Retinal pigment epithelial cell (primary cell): ENCODE results near the gene PSKH1.
A peak's percentile ranks its signal among the peaks of the same experiment; 100 is the strongest.
"Not testable (repeated sequence)": the region's sequence is repeated elsewhere in the genome, so short reads cannot be mapped to it uniquely, and the experiment has no call there.

Experiments used
- DNase-seq: peaks from one replicate; pipeline ENCODE4 v3.0.0-alpha.2; 2010; ENCODE audit warnings: low read depth
- H3K4me3 ChIP-seq: 2 replicates; pipeline ENCODE4 v1.5.1; 2011; ENCODE audit warnings: mild to moderate bottlenecking, low read length, control low read depth, moderate library complexity
- TF ChIP-seq, protein P1 (sequence below): conservative IDR thresholded peaks from 2 replicates; pipeline ENCODE4 v1.5.1; 2011; ENCODE audit warnings: low read depth, low read length, control low read depth, inconsistent platforms

PSKH1 gene

DNA sequence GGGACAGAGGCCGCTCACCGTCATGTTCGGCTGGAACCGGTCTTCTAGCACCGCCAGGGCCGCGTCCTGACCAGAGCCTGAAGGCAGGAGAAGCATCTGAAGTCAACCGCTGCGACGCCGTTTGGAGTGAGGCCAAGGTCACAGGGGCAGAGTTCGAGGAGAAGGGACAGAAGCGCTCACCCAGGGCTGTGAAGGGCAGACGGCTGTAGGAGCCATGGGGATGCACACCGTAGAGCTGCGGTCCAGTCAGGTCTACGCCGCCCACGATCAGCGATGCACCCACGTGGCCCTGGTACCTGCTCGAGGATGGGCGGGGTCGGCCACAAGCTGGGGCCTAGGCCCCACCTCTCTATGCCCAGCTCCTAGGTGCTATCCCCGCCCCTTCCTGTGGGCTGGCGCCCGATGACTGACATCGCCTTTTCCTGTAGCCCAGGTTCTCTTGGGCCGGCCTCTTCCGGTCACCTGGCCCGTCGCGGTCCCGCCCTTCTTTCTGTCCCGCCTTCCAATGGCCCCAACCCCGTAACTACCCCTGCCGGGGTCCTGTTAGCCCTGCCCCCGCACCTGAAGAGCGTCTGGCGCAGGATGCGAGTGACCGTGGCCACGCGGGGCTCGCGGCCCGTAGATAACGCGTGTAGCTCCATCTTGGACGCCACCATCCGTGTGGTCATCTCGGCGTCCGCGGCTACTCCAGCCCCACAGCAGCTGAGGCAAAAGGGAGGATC is 42.5 kb downstream of the PSKH1 start:
- DNase-seq = peak; percentile 89
- TF ChIP-seq, protein P1, sequence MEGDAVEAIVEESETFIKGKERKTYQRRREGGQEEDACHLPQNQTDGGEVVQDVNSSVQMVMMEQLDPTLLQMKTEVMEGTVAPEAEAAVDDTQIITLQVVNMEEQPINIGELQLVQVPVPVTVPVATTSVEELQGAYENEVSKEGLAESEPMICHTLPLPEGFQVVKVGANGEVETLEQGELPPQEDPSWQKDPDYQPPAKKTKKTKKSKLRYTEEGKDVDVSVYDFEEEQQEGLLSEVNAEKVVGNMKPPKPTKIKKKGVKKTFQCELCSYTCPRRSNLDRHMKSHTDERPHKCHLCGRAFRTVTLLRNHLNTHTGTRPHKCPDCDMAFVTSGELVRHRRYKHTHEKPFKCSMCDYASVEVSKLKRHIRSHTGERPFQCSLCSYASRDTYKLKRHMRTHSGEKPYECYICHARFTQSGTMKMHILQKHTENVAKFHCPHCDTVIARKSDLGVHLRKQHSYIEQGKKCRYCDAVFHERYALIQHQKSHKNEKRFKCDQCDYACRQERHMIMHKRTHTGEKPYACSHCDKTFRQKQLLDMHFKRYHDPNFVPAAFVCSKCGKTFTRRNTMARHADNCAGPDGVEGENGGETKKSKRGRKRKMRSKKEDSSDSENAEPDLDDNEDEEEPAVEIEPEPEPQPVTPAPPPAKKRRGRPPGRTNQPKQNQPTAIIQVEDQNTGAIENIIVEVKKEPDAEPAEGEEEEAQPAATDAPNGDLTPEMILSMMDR = no peak

DNA sequence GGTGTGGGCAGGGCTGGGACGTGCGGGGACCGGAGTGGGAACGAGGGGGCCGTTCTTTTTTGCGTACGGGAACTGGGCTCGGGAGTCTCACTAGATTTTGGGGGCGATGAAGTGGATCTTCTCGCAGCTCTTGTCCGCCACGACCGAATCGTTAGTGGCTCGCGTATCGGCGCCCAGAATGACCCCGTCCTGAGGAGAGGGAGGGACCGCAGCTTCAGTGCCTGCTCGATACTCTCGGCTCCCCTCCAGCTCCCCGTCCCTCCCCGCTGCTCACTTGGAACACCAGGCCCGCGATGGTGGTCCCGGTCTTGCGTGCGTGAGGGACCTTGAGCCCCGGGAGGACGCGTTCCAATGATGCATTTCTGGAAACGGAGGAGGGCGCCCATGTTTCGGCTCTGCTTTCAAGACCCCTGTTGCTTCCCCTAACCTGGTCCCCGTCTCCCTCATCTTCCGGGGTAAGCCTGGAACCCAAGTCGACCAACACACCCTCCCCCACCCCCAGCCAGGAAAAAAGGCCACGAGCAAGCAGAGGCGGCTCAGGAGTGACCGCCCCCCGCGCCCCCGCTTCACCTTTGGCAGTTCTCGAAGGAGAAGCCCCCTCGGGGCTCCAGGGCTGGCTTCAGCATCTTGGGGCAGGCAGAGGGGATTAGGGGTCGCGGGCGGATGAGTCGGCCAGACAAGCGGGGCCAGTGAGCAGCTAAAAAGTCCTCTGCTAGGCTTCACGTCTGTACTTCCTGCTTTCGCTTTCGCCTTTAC is 43.2 kb downstream of the PSKH1 start, which contains the start of gene PSMB10:
Gene PSMB10 (minus strand): TSS at position 727 of the 756 bp plus-strand sequence. CDS start 101 bp downstream, at position 626.
- H3K4me3 ChIP-seq = peak within 1 kb of the TSS; percentile 96
- DNase-seq = no peak
- TF ChIP-seq, protein P1 = no peak

More for the DNA sequence above, 42.5 kb downstream of the PSKH1 start:
- peak overlapping the region; percentile 96 for H3K4me3 ChIP-seq

DNA sequence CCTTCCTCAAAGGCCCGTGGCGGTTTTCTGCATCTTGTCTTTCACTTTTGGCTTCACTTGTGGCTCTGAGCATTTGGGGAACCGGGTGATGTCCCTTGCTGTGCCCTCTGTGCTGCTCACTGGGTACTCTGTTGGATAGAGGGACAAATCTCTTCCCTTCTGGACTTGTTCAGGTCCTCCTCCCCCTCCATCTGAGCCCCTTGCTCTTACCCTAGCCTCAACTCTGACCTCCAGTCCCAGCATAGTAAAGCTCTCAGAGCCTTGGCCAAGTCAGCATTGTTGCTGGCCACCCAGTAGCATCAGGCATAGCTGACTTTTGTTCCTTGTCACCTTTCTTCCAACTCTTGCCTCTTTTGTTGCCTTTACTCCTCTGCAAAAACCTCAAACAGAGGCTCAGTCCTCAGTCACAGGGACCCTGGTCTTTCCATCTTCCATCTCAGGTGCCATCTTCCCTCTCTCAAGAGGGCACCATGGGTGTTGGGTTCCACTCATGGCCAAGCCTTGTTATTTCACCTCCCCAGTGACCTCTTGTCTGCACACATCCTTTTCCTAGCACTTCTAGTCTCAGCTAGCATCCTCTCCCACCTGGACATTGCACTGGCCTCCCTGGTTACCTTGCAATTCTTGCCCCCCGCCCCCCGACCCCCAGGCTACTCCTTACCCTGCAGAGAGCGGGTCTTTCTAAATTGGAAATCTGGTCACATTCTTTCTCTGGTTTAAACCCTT is 44.0 kb downstream of the PSKH1 start:
- no peak for DNase-seq
- peak overlapping the region; percentile 96 for H3K4me3 ChIP-seq
- TF ChIP-seq, protein P1 = no peak

DNA sequence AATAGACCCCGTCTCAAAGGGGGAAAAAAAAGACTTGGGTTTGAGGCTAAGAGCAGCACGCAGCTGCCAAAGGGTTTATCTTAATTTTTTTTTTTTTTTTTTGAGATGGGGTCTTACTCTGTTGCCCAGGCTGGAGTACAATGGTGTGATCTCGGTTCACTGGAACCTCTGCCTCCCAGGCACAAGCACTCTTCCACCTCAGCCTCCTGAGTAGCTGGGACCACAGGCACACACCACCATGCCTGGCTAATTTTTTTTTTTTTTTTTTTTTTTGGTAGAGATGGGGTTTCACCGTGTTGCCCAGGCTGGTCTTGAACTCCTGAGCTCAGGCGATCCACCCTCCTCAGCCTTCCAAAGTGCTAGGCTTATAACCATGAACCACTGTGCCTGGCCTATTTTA is 44.7 kb downstream of the PSKH1 start:
- not testable (repeated sequence) for H3K4me3 ChIP-seq, DNase-seq

DNA sequence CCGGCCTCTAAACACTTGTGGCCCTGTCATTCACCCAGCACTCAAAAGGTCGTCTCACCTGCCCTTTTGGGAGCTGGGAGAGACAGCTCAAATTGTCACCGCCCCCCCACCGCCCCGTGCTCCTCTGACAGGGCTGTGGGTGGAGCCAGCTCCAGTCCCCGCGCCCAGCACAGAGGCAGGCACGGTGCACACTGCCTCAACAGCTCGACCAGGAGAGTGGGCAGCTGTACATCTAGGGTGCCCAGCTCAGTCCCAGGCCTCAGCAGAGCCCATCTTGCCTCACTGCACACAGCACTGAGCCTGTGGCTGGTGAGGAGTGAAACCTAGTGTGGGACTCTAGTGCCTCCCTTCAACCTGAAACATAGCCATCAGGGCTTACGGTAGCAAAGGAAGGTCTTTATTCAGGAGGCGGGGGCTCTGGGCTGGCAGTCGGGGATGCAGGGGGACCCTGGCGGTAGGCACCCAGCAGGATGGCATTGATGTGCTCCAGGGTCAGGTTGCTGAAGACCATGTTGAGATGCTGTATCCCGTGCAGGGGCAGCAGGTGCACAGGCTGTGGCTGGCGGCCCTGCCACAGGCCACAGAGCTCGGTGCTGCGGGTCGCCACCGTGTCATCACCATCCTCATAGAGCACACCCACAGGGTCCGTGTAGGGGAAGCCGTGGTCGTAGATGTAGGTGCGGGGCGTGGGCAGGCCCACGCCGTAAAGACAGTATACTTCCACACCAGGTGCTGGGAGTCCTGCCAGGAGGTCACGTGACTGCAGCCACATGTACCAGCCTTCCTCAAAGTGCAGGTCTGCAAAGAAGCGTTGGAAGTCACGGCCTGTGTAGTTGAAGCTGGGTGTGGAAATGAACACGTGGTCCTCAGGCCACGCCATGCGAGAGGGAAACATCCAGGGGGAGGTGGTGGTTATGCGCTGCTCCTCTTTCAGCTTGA is 46.7 kb downstream of the PSKH1 start:
- DNase-seq = no peak
- H3K4me3 ChIP-seq = no peak overlapping the region
- TF ChIP-seq, protein P1 = no peak

DNA sequence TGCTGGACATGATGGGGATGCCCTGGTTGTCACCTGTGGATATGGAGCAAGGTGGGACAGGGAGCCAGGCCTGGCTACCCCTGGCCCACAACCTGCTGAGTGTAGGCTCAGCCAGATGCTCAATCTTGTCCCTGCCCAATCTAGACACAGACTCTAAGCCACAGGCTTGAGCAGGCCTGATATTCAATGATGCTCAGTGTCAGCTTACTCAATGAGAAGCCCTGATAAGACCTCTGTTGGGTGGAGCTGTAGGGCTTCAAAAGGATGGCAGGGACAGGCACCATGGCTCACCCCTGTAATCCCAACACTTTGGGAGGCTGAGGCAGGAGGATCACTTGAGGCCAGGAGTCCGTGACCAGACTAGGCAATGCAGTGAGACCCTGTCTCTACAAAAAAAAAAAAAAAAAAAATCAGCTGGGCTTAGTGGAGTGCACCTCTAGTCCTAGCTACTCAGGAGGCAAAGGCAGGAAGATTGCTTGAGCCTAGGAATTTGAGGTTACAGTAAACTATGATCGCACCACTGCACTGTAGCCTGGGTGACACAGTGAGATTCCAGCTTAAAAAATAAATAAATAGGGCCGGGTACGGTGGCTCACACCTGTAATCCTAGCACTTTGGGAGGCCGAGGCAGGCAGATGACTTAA is 47.5 kb downstream of the PSKH1 start:
- no peak overlapping the region for H3K4me3 ChIP-seq

More for the DNA sequence above, 47.5 kb downstream of the PSKH1 start:
- TF ChIP-seq, protein P1 = no peak
- DNase-seq = no peak
